GM19025 (cell line): Measurements from ENCODE around the gene PDGFRB.

ENCODE experiments used
- ATAC-seq: cut with Tn5 transposase; IDR thresholded peaks from one replicate; pipeline ENCODE4 v1.9.1; 2021; ENCODE audit warnings: mild to moderate bottlenecking, low read depth, moderate library complexity; ENCODE audit not compliant: unreplicated experiment

Gene PDGFRB

GRCh38 chr5:150164211-150164980 is 8.8 kb upstream of the PDGFRB start:
- no peak for ATAC-seq

- ATAC-seq, result no peak
Observed at GRCh38 chr5:150163547-150164059, 8.0 kb upstream of the PDGFRB start.

- no peak for ATAC-seq
Observed at GRCh38 chr5:150163035-150163434, 7.4 kb upstream of the PDGFRB start.

GRCh38 chr5:150162142-150162513 is 6.5 kb upstream of the PDGFRB start:
- no peak for ATAC-seq

- peak; percentile 69 for ATAC-seq
Observed at GRCh38 chr5:150161242-150162141, 5.8 kb upstream of the PDGFRB start.

- no peak for ATAC-seq
Observed at GRCh38 chr5:150160448-150161081, 4.9 kb upstream of the PDGFRB start.

- no peak for ATAC-seq
Observed at GRCh38 chr5:150159741-150160179, 4.1 kb upstream of the PDGFRB start.

- no peak for ATAC-seq
Observed at GRCh38 chr5:150159031-150159430, 3.4 kb upstream of the PDGFRB start.

GRCh38 chr5:150158170-150158949 is 2.7 kb upstream of the PDGFRB start:
- no peak for ATAC-seq

- no peak for ATAC-seq
Observed at GRCh38 chr5:150157168-150157567, 1.5 kb upstream of the PDGFRB start.

GRCh38 chr5:150156540-150156939 is 895 bp upstream of the PDGFRB start:
- ATAC-seq, result no peak

GRCh38 chr5:150156027-150156368 is 353 bp upstream of the PDGFRB start:
- ATAC-seq, result no peak

- no peak for ATAC-seq
Observed at GRCh38 chr5:150154618-150155128, 972 bp downstream of the PDGFRB start.

- no peak for ATAC-seq
Observed at GRCh38 chr5:150153957-150154617, 1.6 kb downstream of the PDGFRB start.

- ATAC-seq, result no peak
Observed at GRCh38 chr5:150153483-150153882, 2.2 kb downstream of the PDGFRB start.

GRCh38 chr5:150152636-150153462 is 2.8 kb downstream of the PDGFRB start:
- ATAC-seq, result no peak

- ATAC-seq, result no peak
Observed at GRCh38 chr5:150149618-150150017, 6.0 kb downstream of the PDGFRB start.

GRCh38 chr5:150148117-150148927 is 7.3 kb downstream of the PDGFRB start:
- no peak for ATAC-seq
